Spleen (tissue), 7 donors: Measurements from ENCODE around the gene SLC22A2.

Experiments used
- CTCF ChIP-seq, 11 experiments: fragments of 200-600 bp in 7 of 11; fragments of 450-650 bp in 4 of 11; sonication (generic) in 4 of 11; IDR thresholded peaks in 8 of 11; conservative IDR thresholded peaks in 3 of 11; 1 replicate in 7 of 11; 2 replicates in 4 of 11; pipeline versions ENCODE4 v1.4.0 to v1.8.0; 2016 to 2021; ENCODE audit warnings: antibody characterized with exemption in 11 of 11, inconsistent platforms in 4 of 11, mild to moderate bottlenecking in 1 of 11
- POLR2A ChIP-seq, 3 donors: fragments of 450-650 bp; IDR thresholded peaks; one replicate each; pipeline ENCODE4 v1.5.1; 2017; ENCODE audit warnings: antibody characterized with exemption in 3 of 3, mild to moderate bottlenecking in 1 of 3
- POLR2AphosphoS5 ChIP-seq, 3 donors: sonication (generic); formaldehyde crosslinking; IDR thresholded peaks; one replicate each; pipeline ENCODE4 v1.5.1; 2017; ENCODE audit warnings: antibody characterized with exemption in 3 of 3
- donor health status: DM: no; HTN: no; CAD: no; lungs with moderate emphysema.
- donor health status: DM: no; HTN: no; CAD: no.
- donor health status: DM: no; HTN: no; CAD: no.

- no peak for TF ChIP-seq CTCF (IDR thresholded peaks at IDR 0.05 in 8 of 11, conservative IDR thresholded peaks at IDR 0.05 in 3 of 11)
- TF ChIP-seq POLR2A (IDR thresholded peaks at IDR 0.05): no peak
- TF ChIP-seq POLR2AphosphoS5 (IDR thresholded peaks at IDR 0.05): no peak
Observed at GRCh38 chr6:160300076-160300695, 41.6 kb upstream of the SLC22A2 start.
